A549 (cell line): ENCODE data around the gene SMTN. TPM values are rescaled to one million over a fixed set of nuclear protein-coding genes. Genes with fewer than 3 reads are reported as not detected.

ENCODE experiments used
- ATAC-seq, 2 experiments: fragments of 200-7000 bp in 1 of 2; fragments of >200 bp in 1 of 2; cut with Nextera tagmentation in 1 of 2; cut with Tn5 transposase in 1 of 2; 3 replicates each; pipeline versions ENCODE4 v1.8.0 to v1.9.1; 2018 to 2020; ENCODE audit warnings: mild to moderate bottlenecking in 1 of 2, moderate library complexity in 1 of 2
- CTCF ChIA-PET: fragments of 300-600 bp; sonication (Branson Sonifier 250); formaldehyde crosslinking; extraction: SDS; loops from one replicate; lab custom pipeline; 2021; ENCODE audit warnings: antibody characterized with exemption, inconsistent platforms; lab: Yijun Ruan, JAX
- POLR2A ChIA-PET: fragments of 350-600 bp; formaldehyde crosslinking; extraction: SDS; loops from one replicate; lab custom pipeline; 2021; ENCODE audit warnings: antibody characterized with exemption, inconsistent platforms; lab: Yijun Ruan, JAX
- DNase-seq, 2 experiments: peaks; one replicate each; pipeline versions ENCODE4 v3.0.0 to v3.0.0-alpha.2; 2011 to 2016; ENCODE audit warnings: low read depth in 1 of 2, low spot score in 1 of 2
- FAIRE-seq: peaks from 2 replicates; lab custom pipeline; 2011; peaks lifted over from hg19 to GRCh38; lab: Jason Lieb, UNC
- H3K27ac ChIP-seq, 2 experiments: fragments of >200 bp; sonication (Bioruptor Twin); formaldehyde crosslinking; 3 replicates each; pipeline ENCODE4 v1.5.1; 2016 to 2017
- H3K4me1 ChIP-seq: fragments of >200 bp; sonication (Bioruptor Twin); formaldehyde crosslinking; 3 replicates; pipeline ENCODE4 v1.6.1; 2016
- H3K4me2 ChIP-seq: fragments of >200 bp; sonication (Bioruptor Twin); formaldehyde crosslinking; 3 replicates; pipeline ENCODE4 v1.6.1; 2016
- H3K4me3 ChIP-seq: fragments of >200 bp; sonication (Bioruptor Twin); formaldehyde crosslinking; 3 replicates; pipeline ENCODE4 v1.5.1; 2016
- H3K9me3 ChIP-seq: fragments of >200 bp; sonication (Bioruptor Twin); formaldehyde crosslinking; 3 replicates; pipeline ENCODE4 v1.6.1; 2016
- BCL3 ChIP-seq: fragments of >200 bp; sonication (Bioruptor Twin); formaldehyde crosslinking; IDR thresholded peaks from 3 replicates; pipeline ENCODE4 v1.6.1; 2016
- CBX2 ChIP-seq: fragments of 200-600 bp; sonication (generic); IDR thresholded peaks from 2 replicates; pipeline ENCODE4 v1.6.1; 2016; ENCODE audit warnings: low read depth, mild to moderate bottlenecking, borderline replicate concordance
- CHD2 ChIP-seq: fragments of 150-350 bp; IDR thresholded peaks from 2 replicates; pipeline ENCODE4 v1.6.1; 2014; ENCODE audit warnings: low read length; ENCODE audit not compliant: partially characterized antibody
- CTCF ChIP-seq: fragments of >200 bp; sonication (Bioruptor Twin); formaldehyde crosslinking; IDR thresholded peaks from 3 replicates; pipeline ENCODE4 v1.5.1; 2016
- E2F6 ChIP-seq: IDR thresholded peaks from 2 replicates; pipeline ENCODE4 v1.6.1; 2012; ENCODE audit warnings: low read depth, borderline replicate concordance
- EHF ChIP-seq: fragments of 250-450 bp; sonication (Bioruptor Pico); IDR thresholded peaks from 2 replicates; pipeline ENCODE4 v1.5.0; 2020; ENCODE audit warnings: mild to moderate bottlenecking
- ELK1 ChIP-seq: fragments of 150-350 bp; IDR thresholded peaks from 2 replicates; pipeline ENCODE4 v1.6.1; 2014; ENCODE audit warnings: low read depth, mild to moderate bottlenecking, low read length
- ESRRA ChIP-seq: fragments of 150-350 bp; IDR thresholded peaks from 2 replicates; pipeline ENCODE4 v1.6.1; 2014; ENCODE audit warnings: mild to moderate bottlenecking, low read length, borderline replicate concordance
- FOSB ChIP-seq: fragments of 250-450 bp; sonication (Bioruptor Pico); IDR thresholded peaks from 2 replicates; pipeline ENCODE4 v1.5.0; 2020; ENCODE audit warnings: mild to moderate bottlenecking, moderate library complexity
- HEYL ChIP-seq: fragments of 250-450 bp; sonication (Bioruptor Pico); IDR thresholded peaks from 2 replicates; pipeline ENCODE4 v1.8.0; 2021; ENCODE audit warnings: mild to moderate bottlenecking, moderate library complexity
- HOXB5 ChIP-seq: fragments of 250-450 bp; sonication (Bioruptor Pico); IDR thresholded peaks from 2 replicates; pipeline ENCODE4 v1.5.0; 2020; ENCODE audit warnings: mild to moderate bottlenecking, moderate library complexity
- MAFK ChIP-seq: fragments of 450-650 bp; IDR thresholded peaks from 2 replicates; pipeline ENCODE4 v1.6.1; 2014; ENCODE audit not compliant: partially characterized antibody
- PHF8 ChIP-seq: fragments of 200-600 bp; sonication (generic); IDR thresholded peaks from 2 replicates; pipeline ENCODE4 v1.6.1; 2016; ENCODE audit warnings: low read depth, mild to moderate bottlenecking, antibody characterized with exemption, moderate library complexity, borderline replicate concordance
- RAD21 ChIP-seq, 2 experiments: fragments of >200 bp in 1 of 2; sonication (Bioruptor Twin) in 1 of 2; formaldehyde crosslinking in 1 of 2; IDR thresholded peaks in 1 of 2; conservative IDR thresholded peaks in 1 of 2; 2 replicates in 1 of 2; 3 replicates in 1 of 2; pipeline ENCODE4 v1.6.1; 2012 to 2018; ENCODE audit warnings: inconsistent platforms in 1 of 2
- RARB ChIP-seq: fragments of 250-450 bp; sonication (Bioruptor Pico); IDR thresholded peaks from 2 replicates; pipeline ENCODE4 v1.8.0; 2021; ENCODE audit warnings: mild to moderate bottlenecking, moderate library complexity
- REST ChIP-seq: fragments of 200-600 bp; sonication (generic); IDR thresholded peaks from 2 replicates; pipeline ENCODE4 v1.6.1; 2016; ENCODE audit warnings: antibody characterized with exemption, mild to moderate bottlenecking, moderate library complexity
- SMC3 ChIP-seq: fragments of >200 bp; sonication (Bioruptor Twin); formaldehyde crosslinking; IDR thresholded peaks from 3 replicates; pipeline ENCODE4 v1.6.1; 2018; ENCODE audit warnings: inconsistent platforms
- SREBF2 ChIP-seq: fragments of 450-650 bp; IDR thresholded peaks from 2 replicates; pipeline ENCODE4 v1.6.1; 2014; ENCODE audit warnings: mild to moderate bottlenecking, moderate library complexity
- TFCP2L1 ChIP-seq: fragments of 250-450 bp; sonication (Bioruptor Pico); IDR thresholded peaks from 2 replicates; pipeline ENCODE4 v1.5.0; 2021; ENCODE audit warnings: mild to moderate bottlenecking
- ZC3H11A ChIP-seq: fragments of 450-650 bp; IDR thresholded peaks from 2 replicates; pipeline ENCODE4 v1.6.1; 2014; ENCODE audit warnings: antibody characterized with exemption, mild to moderate bottlenecking
- ZSCAN20 ChIP-seq: fragments of 250-450 bp; sonication (Bioruptor Pico); IDR thresholded peaks from 2 replicates; pipeline ENCODE4 v1.8.0; 2022; ENCODE audit warnings: mild to moderate bottlenecking, moderate library complexity
- WGBS: methylation state at CpG from one replicate; pipeline ENCODE4 v1.1.6; 2017; ENCODE audit errors: missing lambda C conversion rate; 5-methylcytosine and 5-hydroxymethylcytosine counted together
- polyA plus RNA-seq, 4 experiments: library from polyadenylated mRNA; depleted of rRNA in 3 of 4; stranded (reverse); fragments of >200 nt; fragmentation: RNase III in 1 of 4; extraction: RNeasy Plus Mini Kit Qiagen cat#74134 plus additional on column Dnase treatment in 1 of 4; gene quantifications; 2 replicates in 3 of 4; 3 replicates in 1 of 4; pipeline ENCODE4 v1.2.3, GENCODE V29; 2011 to 2017
- TF ChIP-seq, protein P1 (sequence below): fragments of >200 bp; sonication (Bioruptor Twin); formaldehyde crosslinking; IDR thresholded peaks from 2 replicates; pipeline ENCODE4 v1.6.1; 2016
- TF ChIP-seq, protein P2 (sequence below): fragments of 250-450 bp; sonication (Bioruptor Pico); IDR thresholded peaks from 2 replicates; pipeline ENCODE4 v1.5.0; 2020; ENCODE audit warnings: low read depth, mild to moderate bottlenecking, moderate library complexity

Gene SMTN
- polyA plus RNA-seq, 2 of the 4 experiments (the other 2 are of a cell fraction): 12.7 to 33.1 TPM

DNA sequence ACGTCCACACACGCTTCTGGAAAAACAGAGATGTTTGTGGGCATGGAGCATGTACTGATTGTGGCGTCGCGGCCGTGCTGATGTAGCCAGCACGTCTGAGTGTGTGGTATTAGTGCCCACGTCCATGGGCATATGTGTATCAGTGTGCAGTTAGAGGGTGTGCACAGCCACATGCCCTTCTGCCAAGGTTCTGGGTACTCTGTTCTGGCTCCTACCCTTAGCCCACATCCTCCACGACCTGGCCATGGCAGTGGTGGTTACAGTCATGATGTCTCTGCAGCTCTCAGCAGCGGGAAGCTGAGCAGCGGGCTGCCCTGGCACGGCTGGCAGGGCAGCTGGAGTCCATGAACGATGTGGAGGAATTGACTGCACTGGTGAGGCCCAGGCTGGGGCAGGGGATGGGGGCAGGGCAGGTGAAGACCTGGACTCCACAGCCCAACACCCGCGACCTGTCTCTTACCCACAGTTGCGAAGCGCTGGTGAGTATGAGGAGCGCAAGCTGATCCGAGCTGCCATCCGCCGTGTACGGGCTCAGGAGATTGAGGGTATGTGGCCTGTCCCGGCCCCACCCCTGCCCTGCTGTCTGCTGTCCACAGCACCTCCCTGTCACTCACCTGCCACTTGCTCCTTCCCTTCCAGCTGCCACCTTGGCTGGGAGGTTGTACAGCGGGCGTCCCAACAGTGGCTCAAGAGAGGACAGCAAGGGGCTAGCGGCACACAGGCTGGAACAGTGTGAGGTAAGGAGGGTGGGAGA, 7.3 kb downstream of the SMTN start (continued):
- no peak for TF ChIP-seq ELK1
- no peak for TF ChIP-seq REST
- no peak for TF ChIP-seq CTCF
- no peak for TF ChIP-seq ESRRA
- TF ChIP-seq, all 56 proteins: peak for 0

- ATAC-seq (peak; percentile 47 to 67; a peak in 4 of 6 replicates), FAIRE-seq (no peak), DNase-seq (peak in 1 of 2 experiments; percentile 31)
- Histone ChIP-seq H3K4me2 (no peak overlapping the region), H3K4me3 (no peak overlapping the region), H3K27ac (no peak overlapping the region), H3K4me1 (0 out of 3 replicates have a peak, but pooled peaks cover 4% of the 10 kb centered on the region), H3K9me3 (no peaks in the 10 kb centered on the region)
- 83% methylated on average over 3 of the region's 9 CpGs for WGBS
- ChIA-PET POLR2A (no interaction called here), CTCF (interaction anchor here (0.6 to 6.6 kb wide), 18 partner anchors 10 to 183 kb away, joined by 3 to 50 read pairs (median 4); partner anchors contain the start of genes LIMK2, PLA2G3 and SELENOM)
- TF ChIP-seq SMC3 (peak; percentile 66), ESRRA (no peak), HEYL (CRISPR knock-in tag) (no peak), ZSCAN20 (CRISPR knock-in tag) (no peak), CBX2 (no peak), MAFK (no peak), RARB (no peak), EHF (CRISPR knock-in tag) (no peak), SREBF2 (no peak), CHD2 (no peak), PHF8 (no peak), E2F6 (no peak), TFCP2L1 (CRISPR knock-in tag) (no peak), HOXB5 (CRISPR knock-in tag) (no peak), RAD21 (conservative IDR thresholded peaks at IDR 0.05 in 1 of 2, IDR thresholded peaks at IDR 0.05 in 1 of 2) (peak; percentile 63 to 65), FOSB (no peak), BCL3 (no peak), ZC3H11A (no peak)
- TF ChIP-seq, protein P1, sequence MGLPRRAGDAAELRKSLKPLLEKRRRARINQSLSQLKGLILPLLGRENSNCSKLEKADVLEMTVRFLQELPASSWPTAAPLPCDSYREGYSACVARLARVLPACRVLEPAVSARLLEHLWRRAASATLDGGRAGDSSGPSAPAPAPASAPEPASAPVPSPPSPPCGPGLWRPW: no peak
- TF ChIP-seq, protein P2, sequence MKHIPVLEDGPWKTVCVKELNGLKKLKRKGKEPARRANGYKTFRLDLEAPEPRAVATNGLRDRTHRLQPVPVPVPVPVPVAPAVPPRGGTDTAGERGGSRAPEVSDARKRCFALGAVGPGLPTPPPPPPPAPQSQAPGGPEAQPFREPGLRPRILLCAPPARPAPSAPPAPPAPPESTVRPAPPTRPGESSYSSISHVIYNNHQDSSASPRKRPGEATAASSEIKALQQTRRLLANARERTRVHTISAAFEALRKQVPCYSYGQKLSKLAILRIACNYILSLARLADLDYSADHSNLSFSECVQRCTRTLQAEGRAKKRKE (CRISPR knock-in tag): no peak
Observed at GRCh38 chr22:31089160-31090100, 8.3 kb downstream of the SMTN start.
